H7 (cell line): ENCODE results near the gene NMU. TPM values are rescaled to one million over a fixed set of nuclear protein-coding genes. Genes with fewer than 3 reads are reported as not detected.
"Not testable (repeated sequence)": the region's sequence is repeated elsewhere in the genome, so short reads cannot be mapped to it uniquely, and the experiment has no call there.

Experiments
- DNase-seq: peaks from one replicate; pipeline ENCODE4 v3.0.0; 2012
- H3K27me3 ChIP-seq: 2 replicates; pipeline ENCODE4 v1.6.0; 2011; ENCODE audit warnings: mild to moderate bottlenecking, low read length; ENCODE audit not compliant: control insufficient read depth, insufficient read depth
- H3K36me3 ChIP-seq: replicated peaks from 2 replicates; pipeline ENCODE4 v1.5.1; 2011; ENCODE audit warnings: low read length; ENCODE audit not compliant: control insufficient read depth, insufficient read depth
- H3K4me3 ChIP-seq: 2 replicates; pipeline ENCODE4 v1.5.1; 2011; ENCODE audit warnings: low read depth, mild to moderate bottlenecking, control low read depth, low read length, moderate library complexity; ENCODE audit not compliant: insufficient read depth
- total RNA-seq: library from RNA; depleted of rRNA; stranded (reverse); fragments of >200 nt; shearing (Covaris generic); gene quantifications from 2 replicates; pipeline ENCODE4 v1.2.3, GENCODE V29; 2014; rRNA removed

Gene NMU
- total RNA-seq, 1 experiment from 2014 or later: 63.5 TPM

- Histone ChIP-seq H3K27me3 (no peaks in the 10 kb centered on the region), H3K36me3 (no peaks in the 10 kb centered on the region), H3K4me3 (no peak overlapping the region)
- DNase-seq: no peak
Measured at GRCh38 chr4:55554453-55555030, 81.6 kb downstream of the NMU start.

GRCh38 chr4:55553441-55554201 is 82.5 kb downstream of the NMU start:
- Histone ChIP-seq H3K27me3 (no peaks in the 10 kb centered on the region), H3K36me3 (no peaks in the 10 kb centered on the region), H3K4me3 (no peak overlapping the region)
- no peak for DNase-seq

- H3K4me3 ChIP-seq, H3K27me3 ChIP-seq, DNase-seq, H3K36me3 ChIP-seq: not testable (repeated sequence)
Measured at GRCh38 chr4:55551964-55552363, 84.1 kb downstream of the NMU start.

GRCh38 chr4:55549888-55550287 is 86.2 kb downstream of the NMU start:
- Histone ChIP-seq H3K36me3 (no peaks in the 10 kb centered on the region), H3K4me3 (no peak overlapping the region), H3K27me3 (no peaks in the 10 kb centered on the region)
- DNase-seq: no peak

DNA sequence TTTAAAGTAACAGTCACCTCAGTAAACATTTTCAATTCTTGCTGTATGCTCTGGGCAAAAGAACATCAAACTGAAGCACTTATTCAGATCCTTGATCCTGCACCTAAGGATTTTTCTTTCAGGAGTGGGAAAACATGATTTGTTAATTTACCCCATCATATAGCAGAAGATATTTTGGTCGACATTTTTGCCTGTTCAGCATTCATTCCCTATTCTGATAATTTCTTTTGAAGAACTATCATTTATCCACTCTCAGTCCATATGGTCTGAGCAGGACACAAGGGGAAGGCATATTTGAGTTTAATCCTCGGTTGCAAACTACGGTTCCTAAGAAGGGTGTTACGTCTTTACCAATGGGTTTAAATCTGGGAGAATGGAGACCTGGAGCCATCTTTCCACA is 88.2 kb downstream of the NMU start:
- Histone ChIP-seq H3K4me3 (peak overlapping the region; percentile 92), H3K27me3 (no peaks in the 10 kb centered on the region), H3K36me3 (no peaks in the 10 kb centered on the region)
- DNase-seq: no peak

GRCh38 chr4:55547466-55547770 is 88.7 kb downstream of the NMU start:
- peak; percentile 27 for DNase-seq
- Histone ChIP-seq H3K4me3 (peak overlapping the region; percentile 92), H3K36me3 (no peaks in the 10 kb centered on the region), H3K27me3 (no peaks in the 10 kb centered on the region)

DNA sequence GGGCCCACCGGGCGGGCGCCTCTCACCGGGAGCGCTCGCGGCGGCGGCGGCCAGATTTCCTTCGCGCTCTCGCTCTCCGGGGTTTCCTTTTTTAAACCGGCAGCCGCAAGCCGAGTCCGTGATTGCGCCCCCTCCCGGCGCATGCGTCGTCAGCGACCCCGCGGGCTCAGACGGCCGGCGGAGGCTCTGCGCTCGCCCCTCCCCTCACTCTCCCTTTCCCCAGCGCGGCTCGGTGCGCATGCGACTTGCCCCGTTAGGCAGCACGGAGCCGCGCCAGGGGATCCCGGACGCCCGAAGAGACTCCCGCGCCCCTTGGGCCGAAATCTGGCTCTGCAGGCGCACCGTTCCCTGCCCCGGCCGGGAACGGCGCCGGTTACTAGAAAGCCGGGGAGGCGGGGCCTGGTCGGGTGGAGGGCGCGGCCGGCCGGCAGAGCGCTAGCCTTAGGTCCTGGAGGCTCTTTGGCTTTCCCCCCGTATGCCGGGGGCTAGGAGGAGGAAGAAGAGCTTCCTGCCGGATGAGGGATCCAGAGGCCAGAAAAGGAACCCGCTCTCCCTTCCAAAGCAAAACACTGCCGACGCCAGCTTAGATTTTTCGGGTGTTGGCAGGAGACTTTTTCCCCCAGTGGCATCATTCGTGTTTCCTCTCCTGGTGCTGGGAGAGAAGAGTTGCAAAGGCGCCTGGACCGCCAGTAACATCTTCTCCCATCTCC is 89.2 kb downstream of the NMU start, which contains the start of gene CLOCK:
Gene CLOCK, minus strand, starts transcription at position 154 of the 710 bp plus-strand sequence. CDS start 64,124 bp downstream, outside the sequence.
- H3K4me3 ChIP-seq: peak within 1 kb of the TSS; percentile 92
- no peak for DNase-seq
- H3K27me3 ChIP-seq: no peaks in the 10 kb centered on the region
- no peaks in the 10 kb centered on the region for H3K36me3 ChIP-seq

- Histone ChIP-seq H3K4me3 (peak overlapping the region; percentile 92), H3K36me3 (no peaks in the 10 kb centered on the region)
Measured at GRCh38 chr4:55546506-55546755, 89.7 kb downstream of the NMU start.

DNA sequence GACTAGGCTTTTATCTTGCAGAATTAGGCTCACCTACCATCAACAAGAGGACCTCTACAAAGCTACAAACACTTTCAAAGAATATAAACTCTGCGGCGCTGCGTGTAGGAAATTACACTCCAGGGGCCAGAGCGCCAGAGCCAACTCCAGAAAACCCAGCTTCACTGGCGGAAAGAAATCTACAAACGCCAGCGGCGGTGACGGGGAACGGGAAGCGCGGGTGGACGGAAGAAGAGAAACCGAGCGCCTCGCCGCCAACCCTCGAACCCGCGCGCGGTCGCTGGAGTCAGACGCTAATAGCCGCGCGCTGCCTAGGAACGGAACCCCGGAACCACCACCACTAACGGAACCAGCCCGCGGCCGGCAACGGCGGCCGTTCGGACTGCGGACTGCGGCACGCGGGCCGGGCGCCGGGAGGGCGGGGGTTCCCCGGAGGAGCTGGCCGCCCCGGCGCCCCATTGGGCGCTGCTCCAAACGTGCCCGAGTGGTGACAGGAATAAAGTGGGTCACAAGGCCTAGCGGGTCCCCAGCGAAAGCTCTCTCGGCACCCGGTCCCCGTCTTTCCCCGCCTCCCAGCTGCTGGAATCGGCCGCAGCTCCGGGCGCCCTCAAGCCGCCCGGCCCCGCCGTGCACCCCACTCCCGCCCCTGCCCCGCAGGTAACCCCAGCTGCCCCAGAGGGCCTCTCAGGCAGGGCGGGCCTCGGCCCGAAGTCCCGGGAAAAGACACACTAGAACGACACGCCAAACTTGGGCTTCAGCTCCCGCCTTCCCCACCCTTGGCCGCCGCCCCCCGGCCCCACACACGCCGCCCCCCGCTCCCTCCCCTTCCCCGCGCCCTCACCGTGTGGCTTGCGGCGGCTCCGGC is 90.2 kb downstream of the NMU start:
- DNase-seq: peak; percentile 74
- H3K4me3 ChIP-seq: peak overlapping the region; percentile 92
- H3K27me3 ChIP-seq: no peaks in the 10 kb centered on the region

More at GRCh38 chr4:55546506-55546755, 89.7 kb downstream of the NMU start:
- no peaks in the 10 kb centered on the region for H3K27me3 ChIP-seq
- peak; percentile 90 for DNase-seq

More for the DNA sequence above, 90.2 kb downstream of the NMU start:
- H3K36me3 ChIP-seq: no peaks in the 10 kb centered on the region

Other genes with a start within 250 kb of the NMU start
- gene TMEM165, start 240.3 kb downstream of the NMU start, total RNA-seq: 84.0 and 88.0 TPM in 2 replicates
- 15.9 and 29.2 TPM in 2 replicates for gene CLOCK, start 89.4 kb downstream of the NMU start, total RNA-seq
- gene PDCL2, start 44.1 kb downstream of the NMU start, total RNA-seq: not detected in 2 replicates
- not detected in 2 replicates for gene EXOC1L, start 183.5 kb upstream of the NMU start, total RNA-seq
- gene EXOC1, start 217.3 kb upstream of the NMU start, total RNA-seq: 17.8 and 24.2 TPM in 2 replicates